ENCODE data around the gene SYNE3. TPM values are rescaled to one million over a fixed set of nuclear protein-coding genes. Genes with fewer than 3 reads are reported as not detected.

The SYNE3 gene
- total RNA-seq, 4 donors from 2014 or later: 4.7 to 7.1 (median 5.1) TPM

GRCh38 chr14:95508377-95508776, 8.1 kb downstream of the SYNE3 start:
- Histone ChIP-seq H3K4me3 (no peak overlapping the region), H3K9me3 (no peaks in the 10 kb centered on the region), H3K27ac (peak overlapping the region; percentile 74 to 84 (median 82)), H3K4me1 (peaks cover 63 to 72% of the 10 kb centered on the region in 2 donors), H3K36me3 (no peaks in the 10 kb centered on the region), H3K27me3 (no peaks in the 10 kb centered on the region)
- intact Hi-C loops (cut with DNase I; ENCODE audit: low total_unique reads): no loop called here
- TF ChIP-seq, protein P1, sequence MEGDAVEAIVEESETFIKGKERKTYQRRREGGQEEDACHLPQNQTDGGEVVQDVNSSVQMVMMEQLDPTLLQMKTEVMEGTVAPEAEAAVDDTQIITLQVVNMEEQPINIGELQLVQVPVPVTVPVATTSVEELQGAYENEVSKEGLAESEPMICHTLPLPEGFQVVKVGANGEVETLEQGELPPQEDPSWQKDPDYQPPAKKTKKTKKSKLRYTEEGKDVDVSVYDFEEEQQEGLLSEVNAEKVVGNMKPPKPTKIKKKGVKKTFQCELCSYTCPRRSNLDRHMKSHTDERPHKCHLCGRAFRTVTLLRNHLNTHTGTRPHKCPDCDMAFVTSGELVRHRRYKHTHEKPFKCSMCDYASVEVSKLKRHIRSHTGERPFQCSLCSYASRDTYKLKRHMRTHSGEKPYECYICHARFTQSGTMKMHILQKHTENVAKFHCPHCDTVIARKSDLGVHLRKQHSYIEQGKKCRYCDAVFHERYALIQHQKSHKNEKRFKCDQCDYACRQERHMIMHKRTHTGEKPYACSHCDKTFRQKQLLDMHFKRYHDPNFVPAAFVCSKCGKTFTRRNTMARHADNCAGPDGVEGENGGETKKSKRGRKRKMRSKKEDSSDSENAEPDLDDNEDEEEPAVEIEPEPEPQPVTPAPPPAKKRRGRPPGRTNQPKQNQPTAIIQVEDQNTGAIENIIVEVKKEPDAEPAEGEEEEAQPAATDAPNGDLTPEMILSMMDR (IDR thresholded peaks at IDR 0.05 in 4 of 5, conservative IDR thresholded peaks at IDR 0.05 in 1 of 5): no peak
- TF ChIP-seq POLR2A (IDR thresholded peaks at IDR 0.05): no peak
- DNase-seq (no peak), ATAC-seq (no peak)
- in situ Hi-C loops (cut with MboI; ENCODE audit: low sequenced_read_pairs in 4 of 4): no loop called here

DNA sequence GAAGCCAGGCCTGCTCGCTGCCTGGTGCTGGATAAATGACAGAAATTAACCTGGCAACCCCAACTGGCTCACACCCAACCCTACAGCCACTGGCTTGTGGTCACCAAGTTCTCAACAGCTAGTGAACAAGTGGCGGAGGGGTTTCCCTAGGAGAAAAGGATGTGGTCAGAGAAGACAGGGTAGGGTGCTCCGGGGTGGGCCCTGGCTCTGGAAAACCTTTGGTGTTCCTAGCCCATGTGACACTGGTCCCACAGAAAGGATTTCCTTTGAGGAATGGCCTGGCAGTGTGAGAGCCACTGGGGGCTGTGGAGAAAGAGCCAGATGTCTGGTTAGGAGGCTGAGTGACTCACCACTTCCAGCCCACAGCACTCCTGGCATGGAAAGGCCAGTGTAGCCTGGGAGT, 8.7 kb downstream of the SYNE3 start:
- intact Hi-C loops (cut with DNase I; ENCODE audit: low total_unique reads): loop anchor here (2.0 kb wide), 1 partner anchor 19 kb away; no protein-coding TSS in a partner anchor
- Histone ChIP-seq H3K4me1 (peaks cover 63 to 72% of the 10 kb centered on the region in 2 donors), H3K27me3 (no peaks in the 10 kb centered on the region), H3K27ac (peak overlapping the region; percentile 74 to 84 (median 82)), H3K36me3 (no peaks in the 10 kb centered on the region), H3K4me3 (no peak overlapping the region), H3K9me3 (no peaks in the 10 kb centered on the region)
- ATAC-seq (peak; percentile 55 to 69), DNase-seq (peak; percentile 48 to 76)
- TF ChIP-seq, protein P1 (IDR thresholded peaks at IDR 0.05 in 4 of 5, conservative IDR thresholded peaks at IDR 0.05 in 1 of 5): no peak
- no peak for TF ChIP-seq POLR2A (IDR thresholded peaks at IDR 0.05)
- in situ Hi-C loops (cut with MboI; ENCODE audit: low sequenced_read_pairs in 4 of 4): no loop called here

- TF ChIP-seq, protein P1 (IDR thresholded peaks at IDR 0.05 in 4 of 5, conservative IDR thresholded peaks at IDR 0.05 in 1 of 5): no peak
- TF ChIP-seq POLR2A (IDR thresholded peaks at IDR 0.05): no peak
- Histone ChIP-seq H3K9me3 (no peaks in the 10 kb centered on the region), H3K27ac (peak overlapping the region; percentile 74 to 84 (median 82)), H3K27me3 (no peaks in the 10 kb centered on the region), H3K4me3 (no peak overlapping the region), H3K4me1 (peaks cover 62 to 72% of the 10 kb centered on the region in 2 donors), H3K36me3 (no peaks in the 10 kb centered on the region)
- intact Hi-C loops (cut with DNase I; ENCODE audit: low total_unique reads) (loop anchor here (2.0 kb wide), 1 partner anchor 18 kb away; no protein-coding TSS in a partner anchor), in situ Hi-C loops (cut with MboI; ENCODE audit: low sequenced_read_pairs in 4 of 4) (no loop called here)
- ATAC-seq: peak; percentile 93 to 94
- DNase-seq: peak; percentile 84 to 93
Measured at GRCh38 chr14:95507174-95507573, 9.3 kb downstream of the SYNE3 start.

GRCh38 chr14:95505030-95505589, 11.3 kb downstream of the SYNE3 start:
- Histone ChIP-seq H3K27ac (peak overlapping the region in 2 of 4 donors; percentile 39 to 42), H3K9me3 (no peaks in the 10 kb centered on the region), H3K27me3 (no peaks in the 10 kb centered on the region), H3K4me1 (peaks cover 61 to 75% of the 10 kb centered on the region in 2 donors), H3K4me3 (no peak overlapping the region), H3K36me3 (no peaks in the 10 kb centered on the region)
- no peak for TF ChIP-seq POLR2A (IDR thresholded peaks at IDR 0.05)
- TF ChIP-seq, protein P1 (IDR thresholded peaks at IDR 0.05 in 4 of 5, conservative IDR thresholded peaks at IDR 0.05 in 1 of 5): no peak
- in situ Hi-C loops (cut with MboI; ENCODE audit: low sequenced_read_pairs in 4 of 4) (no loop called here), intact Hi-C loops (cut with DNase I; ENCODE audit: low total_unique reads) (no loop called here)
- ATAC-seq: no peak
- no peak for DNase-seq

Data from gastrocnemius medialis (tissue), 4 donors.